ENCODE results near the gene TMEM144.

- TF ChIP-seq EZH2phosphoT487 (conservative IDR thresholded peaks at IDR 0.05; ENCODE audit: low read length): no peak
- TF ChIP-seq, protein P1, sequence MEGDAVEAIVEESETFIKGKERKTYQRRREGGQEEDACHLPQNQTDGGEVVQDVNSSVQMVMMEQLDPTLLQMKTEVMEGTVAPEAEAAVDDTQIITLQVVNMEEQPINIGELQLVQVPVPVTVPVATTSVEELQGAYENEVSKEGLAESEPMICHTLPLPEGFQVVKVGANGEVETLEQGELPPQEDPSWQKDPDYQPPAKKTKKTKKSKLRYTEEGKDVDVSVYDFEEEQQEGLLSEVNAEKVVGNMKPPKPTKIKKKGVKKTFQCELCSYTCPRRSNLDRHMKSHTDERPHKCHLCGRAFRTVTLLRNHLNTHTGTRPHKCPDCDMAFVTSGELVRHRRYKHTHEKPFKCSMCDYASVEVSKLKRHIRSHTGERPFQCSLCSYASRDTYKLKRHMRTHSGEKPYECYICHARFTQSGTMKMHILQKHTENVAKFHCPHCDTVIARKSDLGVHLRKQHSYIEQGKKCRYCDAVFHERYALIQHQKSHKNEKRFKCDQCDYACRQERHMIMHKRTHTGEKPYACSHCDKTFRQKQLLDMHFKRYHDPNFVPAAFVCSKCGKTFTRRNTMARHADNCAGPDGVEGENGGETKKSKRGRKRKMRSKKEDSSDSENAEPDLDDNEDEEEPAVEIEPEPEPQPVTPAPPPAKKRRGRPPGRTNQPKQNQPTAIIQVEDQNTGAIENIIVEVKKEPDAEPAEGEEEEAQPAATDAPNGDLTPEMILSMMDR (IDR thresholded peaks at IDR 0.05; ENCODE audit: insufficient read depth, low read length, poor library complexity, severe bottlenecking): no peak
These were observed 936 bp downstream of the TMEM144 start for GRCh38 chr4:158211222-158211621.

Data from SU-DHL-6 (cell line).